K562 (cell line): Measurements from ENCODE around the gene ADIPOR2. TPM values are rescaled to one million over a fixed set of nuclear protein-coding genes. Genes with fewer than 3 reads are reported as not detected.
A peak's percentile ranks its signal among the peaks of the same experiment; 100 is the strongest.

Experiments
- CBFA2T2 ChIP-seq: fragments of 450-650 bp; conservative IDR thresholded peaks from 2 replicates; pipeline ENCODE4 v1.6.1; 2017; ENCODE audit warnings: mild to moderate bottlenecking
- CREB1 ChIP-seq, 2 experiments: sonication (generic) in 1 of 2; formaldehyde crosslinking in 1 of 2; IDR thresholded peaks; 2 replicates each; pipeline versions ENCODE4 v1.6.1 to v1.8.0; 2012 to 2022; ENCODE audit warnings: inconsistent platforms in 1 of 2, mild to moderate bottlenecking in 1 of 2, missing genetic modification reagents in 1 of 2, moderate library complexity in 1 of 2
- CTBP1 ChIP-seq: fragments of 450-650 bp; IDR thresholded peaks from 2 replicates; pipeline ENCODE4 v1.6.1; 2016; ENCODE audit warnings: borderline replicate concordance
- DNMT1 ChIP-seq: fragments of 450-650 bp; IDR thresholded peaks from 2 replicates; pipeline ENCODE4 v1.6.1; 2016; ENCODE audit warnings: antibody characterized with exemption, mild to moderate bottlenecking
- ELF4 ChIP-seq: fragments of 450-650 bp; formaldehyde crosslinking; IDR thresholded peaks from 2 replicates; pipeline ENCODE4 v1.4.0; 2022; ENCODE audit warnings: missing genetic modification characterization
- NFRKB ChIP-seq: fragments of 450-650 bp; IDR thresholded peaks from 2 replicates; pipeline ENCODE4 v1.6.1; 2016; ENCODE audit warnings: low read depth
- POLR2B ChIP-seq: fragments of 450-650 bp; IDR thresholded peaks from 2 replicates; pipeline ENCODE4 v1.6.1; 2018; ENCODE audit warnings: low read depth; ENCODE audit not compliant: partially characterized antibody
- SMAD1 ChIP-seq: fragments of 150-350 bp; IDR thresholded peaks from 2 replicates; pipeline ENCODE4 v1.6.1; 2014; ENCODE audit warnings: low read length, low read depth; ENCODE audit not compliant: partially characterized antibody
- TAF15 ChIP-seq: fragments of 200-400 bp; formaldehyde crosslinking; IDR thresholded peaks from 2 replicates; pipeline ENCODE4 v1.6.1; 2017; ENCODE audit warnings: mild to moderate bottlenecking, low read depth, low read length, moderate library complexity
- ZFX ChIP-seq: sonication (generic); formaldehyde crosslinking; IDR thresholded peaks from 2 replicates; pipeline ENCODE4 v1.8.0; 2022; ENCODE audit warnings: mild to moderate bottlenecking, missing genetic modification reagents, moderate library complexity
- ZKSCAN3 ChIP-seq: fragments of 250-450 bp; sonication (Bioruptor Pico); IDR thresholded peaks from 2 replicates; pipeline ENCODE4 v1.4.0; 2020
- polyA plus RNA-seq, 8 experiments: library from polyadenylated mRNA; depleted of rRNA in 4 of 8; stranded (reverse) in 5 of 8; unstranded in 3 of 8; fragments of >200 nt; fragmentation: Nextera tagmentation in 2 of 8; fragmentation: Illumina TruSeq in 1 of 8; extraction: Ambion mirVana in 2 of 8; extraction: Trizol in 1 of 8; gene quantifications; 2 replicates each; pipeline versions ENCODE4 v1.2.1 to v1.2.3, GENCODE V29; 2011 to 2014; ENCODE audit warnings: inconsistent platforms in 1 of 8, missing spikeins in 1 of 8
- total RNA-seq, 7 experiments: library from RNA; depleted of rRNA in 6 of 7; stranded (reverse); fragments of >200 nt in 6 of 7; fragmentation: Illumina TruSeq in 2 of 7; extraction: Trizol in 2 of 7; gene quantifications; 2 replicates each; pipeline versions ENCODE4 v1.2.1 to v1.2.3, GENCODE V29; 2011 to 2021; ENCODE audit warnings: low replicate concordance in 1 of 7
- TF ChIP-seq, protein P1 (sequence below): fragments of 450-650 bp; IDR thresholded peaks from 2 replicates; pipeline ENCODE4 v1.6.1; 2016; ENCODE audit warnings: mild to moderate bottlenecking, moderate library complexity
- TF ChIP-seq, protein P2 (sequence below): fragments of 250-450 bp; sonication (Bioruptor Pico); IDR thresholded peaks from 2 replicates; pipeline ENCODE4 v1.6.1; 2021; ENCODE audit warnings: mild to moderate bottlenecking
- TF ChIP-seq, protein P3 (sequence below), 2 experiments: fragments of 450-650 bp in 1 of 2; sonication (generic) in 1 of 2; formaldehyde crosslinking; conservative IDR thresholded peaks; 2 replicates each; pipeline versions ENCODE4 v1.4.0 to v1.8.1; 2020 to 2022; ENCODE audit warnings: mild to moderate bottlenecking in 1 of 2, missing genetic modification reagents in 1 of 2
- TF ChIP-seq, protein P4 (sequence below): fragments of 450-650 bp; IDR thresholded peaks from 2 replicates; pipeline ENCODE4 v1.6.1; 2016; ENCODE audit warnings: antibody characterized with exemption

The ADIPOR2 gene
- total and polyA plus RNA-seq, 9 of the 15 experiments (the other 6 are each of a cell fraction or from before 2014, with no cell fraction given) = 10.9 to 63.5 (median 46.0) TPM

DNA sequence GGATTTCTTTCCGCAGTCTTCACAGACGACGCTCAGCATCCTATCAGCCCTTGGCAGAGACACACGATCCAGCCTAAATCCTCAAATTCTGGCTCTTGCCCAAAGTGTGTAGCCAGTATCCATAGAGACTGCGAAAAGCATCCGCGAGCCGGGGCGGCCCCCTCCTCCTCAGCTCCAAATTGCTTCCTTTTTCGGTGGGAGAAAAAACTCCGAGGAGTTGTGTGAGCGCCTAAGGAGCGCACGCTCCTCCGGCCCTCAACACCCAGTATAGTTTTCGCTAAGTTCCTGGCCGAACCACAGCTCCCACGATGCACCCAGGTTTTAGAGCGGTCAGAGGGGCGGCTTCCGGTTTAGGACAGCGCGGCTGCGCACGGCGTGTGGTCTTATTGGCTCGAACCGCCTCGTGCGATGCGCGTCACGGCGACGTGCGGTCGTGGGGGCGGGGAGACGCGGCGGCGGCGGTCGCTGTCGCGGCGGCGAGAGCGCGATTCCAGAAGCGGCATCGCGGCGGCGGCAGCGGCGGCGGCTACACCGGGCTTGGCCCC lies at the start of gene ADIPOR2 (continued):
- TF ChIP-seq, protein P1, sequence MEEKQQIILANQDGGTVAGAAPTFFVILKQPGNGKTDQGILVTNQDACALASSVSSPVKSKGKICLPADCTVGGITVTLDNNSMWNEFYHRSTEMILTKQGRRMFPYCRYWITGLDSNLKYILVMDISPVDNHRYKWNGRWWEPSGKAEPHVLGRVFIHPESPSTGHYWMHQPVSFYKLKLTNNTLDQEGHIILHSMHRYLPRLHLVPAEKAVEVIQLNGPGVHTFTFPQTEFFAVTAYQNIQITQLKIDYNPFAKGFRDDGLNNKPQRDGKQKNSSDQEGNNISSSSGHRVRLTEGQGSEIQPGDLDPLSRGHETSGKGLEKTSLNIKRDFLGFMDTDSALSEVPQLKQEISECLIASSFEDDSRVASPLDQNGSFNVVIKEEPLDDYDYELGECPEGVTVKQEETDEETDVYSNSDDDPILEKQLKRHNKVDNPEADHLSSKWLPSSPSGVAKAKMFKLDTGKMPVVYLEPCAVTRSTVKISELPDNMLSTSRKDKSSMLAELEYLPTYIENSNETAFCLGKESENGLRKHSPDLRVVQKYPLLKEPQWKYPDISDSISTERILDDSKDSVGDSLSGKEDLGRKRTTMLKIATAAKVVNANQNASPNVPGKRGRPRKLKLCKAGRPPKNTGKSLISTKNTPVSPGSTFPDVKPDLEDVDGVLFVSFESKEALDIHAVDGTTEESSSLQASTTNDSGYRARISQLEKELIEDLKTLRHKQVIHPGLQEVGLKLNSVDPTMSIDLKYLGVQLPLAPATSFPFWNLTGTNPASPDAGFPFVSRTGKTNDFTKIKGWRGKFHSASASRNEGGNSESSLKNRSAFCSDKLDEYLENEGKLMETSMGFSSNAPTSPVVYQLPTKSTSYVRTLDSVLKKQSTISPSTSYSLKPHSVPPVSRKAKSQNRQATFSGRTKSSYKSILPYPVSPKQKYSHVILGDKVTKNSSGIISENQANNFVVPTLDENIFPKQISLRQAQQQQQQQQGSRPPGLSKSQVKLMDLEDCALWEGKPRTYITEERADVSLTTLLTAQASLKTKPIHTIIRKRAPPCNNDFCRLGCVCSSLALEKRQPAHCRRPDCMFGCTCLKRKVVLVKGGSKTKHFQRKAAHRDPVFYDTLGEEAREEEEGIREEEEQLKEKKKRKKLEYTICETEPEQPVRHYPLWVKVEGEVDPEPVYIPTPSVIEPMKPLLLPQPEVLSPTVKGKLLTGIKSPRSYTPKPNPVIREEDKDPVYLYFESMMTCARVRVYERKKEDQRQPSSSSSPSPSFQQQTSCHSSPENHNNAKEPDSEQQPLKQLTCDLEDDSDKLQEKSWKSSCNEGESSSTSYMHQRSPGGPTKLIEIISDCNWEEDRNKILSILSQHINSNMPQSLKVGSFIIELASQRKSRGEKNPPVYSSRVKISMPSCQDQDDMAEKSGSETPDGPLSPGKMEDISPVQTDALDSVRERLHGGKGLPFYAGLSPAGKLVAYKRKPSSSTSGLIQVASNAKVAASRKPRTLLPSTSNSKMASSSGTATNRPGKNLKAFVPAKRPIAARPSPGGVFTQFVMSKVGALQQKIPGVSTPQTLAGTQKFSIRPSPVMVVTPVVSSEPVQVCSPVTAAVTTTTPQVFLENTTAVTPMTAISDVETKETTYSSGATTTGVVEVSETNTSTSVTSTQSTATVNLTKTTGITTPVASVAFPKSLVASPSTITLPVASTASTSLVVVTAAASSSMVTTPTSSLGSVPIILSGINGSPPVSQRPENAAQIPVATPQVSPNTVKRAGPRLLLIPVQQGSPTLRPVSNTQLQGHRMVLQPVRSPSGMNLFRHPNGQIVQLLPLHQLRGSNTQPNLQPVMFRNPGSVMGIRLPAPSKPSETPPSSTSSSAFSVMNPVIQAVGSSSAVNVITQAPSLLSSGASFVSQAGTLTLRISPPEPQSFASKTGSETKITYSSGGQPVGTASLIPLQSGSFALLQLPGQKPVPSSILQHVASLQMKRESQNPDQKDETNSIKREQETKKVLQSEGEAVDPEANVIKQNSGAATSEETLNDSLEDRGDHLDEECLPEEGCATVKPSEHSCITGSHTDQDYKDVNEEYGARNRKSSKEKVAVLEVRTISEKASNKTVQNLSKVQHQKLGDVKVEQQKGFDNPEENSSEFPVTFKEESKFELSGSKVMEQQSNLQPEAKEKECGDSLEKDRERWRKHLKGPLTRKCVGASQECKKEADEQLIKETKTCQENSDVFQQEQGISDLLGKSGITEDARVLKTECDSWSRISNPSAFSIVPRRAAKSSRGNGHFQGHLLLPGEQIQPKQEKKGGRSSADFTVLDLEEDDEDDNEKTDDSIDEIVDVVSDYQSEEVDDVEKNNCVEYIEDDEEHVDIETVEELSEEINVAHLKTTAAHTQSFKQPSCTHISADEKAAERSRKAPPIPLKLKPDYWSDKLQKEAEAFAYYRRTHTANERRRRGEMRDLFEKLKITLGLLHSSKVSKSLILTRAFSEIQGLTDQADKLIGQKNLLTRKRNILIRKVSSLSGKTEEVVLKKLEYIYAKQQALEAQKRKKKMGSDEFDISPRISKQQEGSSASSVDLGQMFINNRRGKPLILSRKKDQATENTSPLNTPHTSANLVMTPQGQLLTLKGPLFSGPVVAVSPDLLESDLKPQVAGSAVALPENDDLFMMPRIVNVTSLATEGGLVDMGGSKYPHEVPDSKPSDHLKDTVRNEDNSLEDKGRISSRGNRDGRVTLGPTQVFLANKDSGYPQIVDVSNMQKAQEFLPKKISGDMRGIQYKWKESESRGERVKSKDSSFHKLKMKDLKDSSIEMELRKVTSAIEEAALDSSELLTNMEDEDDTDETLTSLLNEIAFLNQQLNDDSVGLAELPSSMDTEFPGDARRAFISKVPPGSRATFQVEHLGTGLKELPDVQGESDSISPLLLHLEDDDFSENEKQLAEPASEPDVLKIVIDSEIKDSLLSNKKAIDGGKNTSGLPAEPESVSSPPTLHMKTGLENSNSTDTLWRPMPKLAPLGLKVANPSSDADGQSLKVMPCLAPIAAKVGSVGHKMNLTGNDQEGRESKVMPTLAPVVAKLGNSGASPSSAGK = peak; percentile 82
- TF ChIP-seq CBFA2T2 = no peak
- TF ChIP-seq SMAD1 = peak; percentile 32
- TF ChIP-seq ZKSCAN3 (CRISPR knock-in tag) = no peak
- TF ChIP-seq, protein P2, sequence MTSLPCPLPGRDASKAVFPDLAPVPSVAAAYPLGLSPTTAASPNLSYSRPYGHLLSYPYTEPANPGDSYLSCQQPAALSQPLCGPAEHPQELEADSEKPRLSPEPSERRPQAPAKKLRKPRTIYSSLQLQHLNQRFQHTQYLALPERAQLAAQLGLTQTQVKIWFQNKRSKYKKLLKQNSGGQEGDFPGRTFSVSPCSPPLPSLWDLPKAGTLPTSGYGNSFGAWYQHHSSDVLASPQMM = no peak
- TF ChIP-seq, protein P3, sequence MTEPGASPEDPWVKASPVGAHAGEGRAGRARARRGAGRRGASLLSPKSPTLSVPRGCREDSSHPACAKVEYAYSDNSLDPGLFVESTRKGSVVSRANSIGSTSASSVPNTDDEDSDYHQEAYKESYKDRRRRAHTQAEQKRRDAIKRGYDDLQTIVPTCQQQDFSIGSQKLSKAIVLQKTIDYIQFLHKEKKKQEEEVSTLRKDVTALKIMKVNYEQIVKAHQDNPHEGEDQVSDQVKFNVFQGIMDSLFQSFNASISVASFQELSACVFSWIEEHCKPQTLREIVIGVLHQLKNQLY (CRISPR knock-in tag; conservative IDR thresholded peaks at IDR 0.05) = no peak
- no peak for TF ChIP-seq TAF15
- TF ChIP-seq ELF4 (CRISPR knock-in tag) = no peak
- TF ChIP-seq, protein P4, sequence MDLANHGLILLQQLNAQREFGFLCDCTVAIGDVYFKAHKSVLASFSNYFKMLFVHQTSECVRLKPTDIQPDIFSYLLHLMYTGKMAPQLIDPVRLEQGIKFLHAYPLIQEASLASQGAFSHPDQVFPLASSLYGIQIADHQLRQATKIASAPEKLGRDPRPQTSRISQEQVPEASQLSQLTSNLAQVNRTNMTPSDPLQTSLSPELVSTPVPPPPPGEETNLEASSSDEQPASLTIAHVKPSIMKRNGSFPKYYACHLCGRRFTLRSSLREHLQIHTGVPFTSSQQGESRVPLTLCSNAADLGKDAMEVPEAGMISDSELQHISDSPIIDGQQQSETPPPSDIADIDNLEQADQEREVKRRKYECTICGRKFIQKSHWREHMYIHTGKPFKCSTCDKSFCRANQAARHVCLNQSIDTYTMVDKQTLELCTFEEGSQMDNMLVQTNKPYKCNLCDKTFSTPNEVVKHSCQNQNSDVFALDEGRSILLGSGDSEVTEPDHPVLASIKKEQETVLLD = peak; percentile 89
- no peak for TF ChIP-seq NFRKB
- no peak for TF ChIP-seq DNMT1
- TF ChIP-seq CREB1 (IDR thresholded peaks at IDR 0.05) = peak; percentile 94
- TF ChIP-seq CREB1 (CRISPR knock-in tag; IDR thresholded peaks at IDR 0.05) = peak; percentile 94
- peak; percentile 82; the same call in 1 of the 2 replicates for TF ChIP-seq CTBP1
- peak; percentile 60 for TF ChIP-seq POLR2B
- peak; percentile 79 for TF ChIP-seq ZFX
